GM06990 (cell line): ENCODE results near the gene HOXC5.

Experiments
- DNase-seq: peaks from one replicate; pipeline ENCODE4 v3.0.0-alpha.2; 2011; ENCODE audit not compliant: insufficient read length; ENCODE audit errors: extremely low read depth
- H3K27me3 ChIP-seq: replicated peaks from 2 replicates; pipeline ENCODE4 v1.6.0; 2011; ENCODE audit warnings: low read length; ENCODE audit not compliant: control insufficient read depth, insufficient read depth
- H3K36me3 ChIP-seq: 2 replicates; pipeline ENCODE4 v1.5.1; 2011; ENCODE audit warnings: low read length; ENCODE audit not compliant: control insufficient read depth, insufficient read depth
- H3K4me3 ChIP-seq: replicated peaks from 2 replicates; pipeline ENCODE4 v1.5.1; 2011; ENCODE audit warnings: low read depth, mild to moderate bottlenecking, control low read depth, low read length
- TF ChIP-seq, protein P1 (sequence below): IDR thresholded peaks from 2 replicates; pipeline ENCODE4 v1.5.1; 2011; ENCODE audit warnings: low read length, control low read depth, mild to moderate bottlenecking, inconsistent platforms; ENCODE audit not compliant: insufficient read depth, poor library complexity, severe bottlenecking

The HOXC5 gene

DNA sequence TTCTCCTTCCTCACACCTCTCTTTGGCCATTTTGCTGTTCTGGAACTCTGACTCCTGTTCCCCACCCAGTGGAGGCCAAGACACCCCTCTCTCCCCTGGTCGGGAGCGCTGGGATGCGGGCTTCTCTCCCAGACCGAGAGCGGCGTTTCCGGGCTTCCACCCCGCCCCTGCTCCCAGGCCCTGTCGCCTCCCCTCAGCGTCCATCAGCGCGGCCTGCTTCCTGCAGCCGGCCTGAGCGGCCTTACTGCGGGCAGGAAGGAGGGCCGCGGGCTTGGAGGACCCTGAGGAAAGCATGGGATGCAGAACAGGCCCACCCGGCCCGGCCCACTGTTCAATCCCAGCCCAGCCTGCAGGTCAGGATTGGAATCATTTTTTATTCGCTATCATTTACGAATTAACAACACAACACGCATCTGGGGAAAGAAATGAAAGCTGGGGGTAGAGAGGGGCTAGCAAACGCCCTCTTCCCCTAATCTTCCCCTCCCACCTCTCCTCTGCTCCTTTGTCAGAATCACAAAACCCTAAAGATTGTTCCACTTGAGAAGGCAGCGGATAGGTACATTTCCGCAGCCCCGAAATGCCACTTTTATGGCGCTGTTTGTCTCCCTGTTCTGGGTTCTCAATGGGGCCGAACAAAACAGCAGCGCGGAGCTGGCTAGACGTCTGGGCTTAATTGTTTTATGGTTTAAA lies 27.9 kb upstream of the HOXC5 start:
- TF ChIP-seq, protein P1, sequence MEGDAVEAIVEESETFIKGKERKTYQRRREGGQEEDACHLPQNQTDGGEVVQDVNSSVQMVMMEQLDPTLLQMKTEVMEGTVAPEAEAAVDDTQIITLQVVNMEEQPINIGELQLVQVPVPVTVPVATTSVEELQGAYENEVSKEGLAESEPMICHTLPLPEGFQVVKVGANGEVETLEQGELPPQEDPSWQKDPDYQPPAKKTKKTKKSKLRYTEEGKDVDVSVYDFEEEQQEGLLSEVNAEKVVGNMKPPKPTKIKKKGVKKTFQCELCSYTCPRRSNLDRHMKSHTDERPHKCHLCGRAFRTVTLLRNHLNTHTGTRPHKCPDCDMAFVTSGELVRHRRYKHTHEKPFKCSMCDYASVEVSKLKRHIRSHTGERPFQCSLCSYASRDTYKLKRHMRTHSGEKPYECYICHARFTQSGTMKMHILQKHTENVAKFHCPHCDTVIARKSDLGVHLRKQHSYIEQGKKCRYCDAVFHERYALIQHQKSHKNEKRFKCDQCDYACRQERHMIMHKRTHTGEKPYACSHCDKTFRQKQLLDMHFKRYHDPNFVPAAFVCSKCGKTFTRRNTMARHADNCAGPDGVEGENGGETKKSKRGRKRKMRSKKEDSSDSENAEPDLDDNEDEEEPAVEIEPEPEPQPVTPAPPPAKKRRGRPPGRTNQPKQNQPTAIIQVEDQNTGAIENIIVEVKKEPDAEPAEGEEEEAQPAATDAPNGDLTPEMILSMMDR: no peak
- DNase-seq: no peak
- Histone ChIP-seq H3K36me3 (no peaks in the 10 kb centered on the region), H3K27me3 (peaks cover 1% of the 10 kb centered on the region; the same call in 1 of the 2 replicates), H3K4me3 (no peak overlapping the region)

DNA sequence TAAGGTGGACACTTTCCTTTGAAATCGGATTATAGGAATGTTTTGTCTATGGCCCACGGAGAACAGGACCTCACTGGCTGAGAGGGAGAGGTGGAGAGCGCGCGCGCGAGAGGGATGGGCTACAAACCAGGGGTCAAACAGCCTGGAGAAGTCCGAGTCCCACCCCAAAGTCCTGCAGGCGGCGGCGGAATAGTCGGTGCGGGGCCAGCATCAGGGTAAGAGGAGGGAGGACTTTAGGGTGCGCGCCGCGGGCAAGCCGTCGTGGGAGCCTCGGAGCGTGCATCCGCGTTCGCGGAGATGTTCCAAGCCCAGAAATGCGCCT lies 27.4 kb upstream of the HOXC5 start:
- TF ChIP-seq, protein P1: no peak
- H3K27me3 ChIP-seq: peaks cover 1% of the 10 kb centered on the region; the same call in 1 of the 2 replicates
- DNase-seq: no peak
- no peak overlapping the region for H3K4me3 ChIP-seq
- H3K36me3 ChIP-seq: no peaks in the 10 kb centered on the region

DNA sequence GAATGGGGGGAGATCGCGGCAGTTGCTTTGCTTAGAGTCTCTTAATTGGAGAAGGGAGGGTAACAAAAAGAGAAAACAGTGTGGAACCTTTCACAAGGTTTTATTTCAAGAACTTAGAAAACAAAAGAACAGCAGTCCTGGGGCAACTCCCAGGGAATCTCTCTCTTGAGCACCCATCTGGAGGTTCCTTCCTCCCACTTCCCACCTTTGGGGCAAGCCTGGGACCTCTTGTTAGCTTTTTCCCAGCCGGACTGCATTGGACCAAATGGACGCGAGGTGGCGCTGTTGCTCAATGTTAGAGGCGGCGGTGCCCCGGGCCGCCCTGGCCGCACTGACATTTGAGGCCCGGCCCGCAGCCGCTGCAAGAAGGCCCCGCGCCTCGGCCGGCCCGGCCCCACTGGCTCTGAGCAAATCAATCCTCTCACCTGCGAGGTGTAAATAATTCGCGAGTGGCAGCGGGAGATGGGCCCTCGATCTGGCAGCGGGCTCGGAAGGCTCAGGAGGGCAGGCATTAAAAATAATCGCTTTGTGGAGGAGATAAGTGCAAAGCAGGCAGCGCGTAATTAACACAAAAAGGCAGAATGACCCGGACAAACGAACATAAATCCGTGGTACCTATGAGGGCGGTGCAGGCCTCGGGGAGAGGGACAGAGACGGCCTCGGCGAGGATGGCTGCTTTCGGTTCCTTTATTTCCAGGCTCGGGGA lies 26.8 kb upstream of the HOXC5 start:
- Histone ChIP-seq H3K27me3 (peaks cover 1% of the 10 kb centered on the region; the same call in 1 of the 2 replicates), H3K36me3 (no peaks in the 10 kb centered on the region), H3K4me3 (peak overlapping the region; percentile 45)
- DNase-seq: peak; percentile 80
- TF ChIP-seq, protein P1: peak; percentile 76

DNA sequence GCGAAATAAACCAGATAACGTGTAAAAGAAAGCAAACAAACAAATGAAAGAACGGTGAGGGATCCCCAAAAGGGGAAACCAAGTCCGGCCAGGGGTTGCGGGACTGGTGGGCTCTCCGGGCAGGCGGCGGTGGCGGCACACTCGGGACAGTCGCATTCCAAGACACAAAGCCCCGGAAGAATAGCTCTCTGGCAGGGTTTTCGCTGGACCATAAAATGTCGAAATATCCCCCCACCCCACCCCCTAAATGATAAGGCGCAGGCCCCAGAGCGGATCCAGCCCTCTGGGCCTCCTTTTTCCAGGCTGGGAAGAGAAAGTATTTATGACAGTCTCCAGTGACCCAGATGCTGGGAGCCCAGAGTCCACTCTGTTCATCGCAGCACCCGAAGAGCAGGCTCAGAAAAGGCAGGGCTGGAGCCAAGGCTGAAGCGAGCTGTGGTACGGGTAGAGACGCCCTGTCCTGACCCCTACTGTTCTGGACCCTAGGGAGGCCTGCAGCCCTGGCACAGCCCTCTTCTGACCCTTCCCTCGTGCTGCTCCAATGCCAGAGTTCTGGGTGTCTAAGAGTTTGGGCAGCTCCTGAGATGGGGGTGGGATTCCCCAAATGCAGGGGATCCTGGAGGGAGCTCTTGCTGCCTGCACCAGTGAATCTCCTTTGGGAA lies 26.2 kb upstream of the HOXC5 start:
- Histone ChIP-seq H3K27me3 (peaks cover 1% of the 10 kb centered on the region; the same call in 1 of the 2 replicates), H3K4me3 (peak overlapping the region; percentile 45), H3K36me3 (no peaks in the 10 kb centered on the region)
- no peak for DNase-seq
- TF ChIP-seq, protein P1: no peak

DNA sequence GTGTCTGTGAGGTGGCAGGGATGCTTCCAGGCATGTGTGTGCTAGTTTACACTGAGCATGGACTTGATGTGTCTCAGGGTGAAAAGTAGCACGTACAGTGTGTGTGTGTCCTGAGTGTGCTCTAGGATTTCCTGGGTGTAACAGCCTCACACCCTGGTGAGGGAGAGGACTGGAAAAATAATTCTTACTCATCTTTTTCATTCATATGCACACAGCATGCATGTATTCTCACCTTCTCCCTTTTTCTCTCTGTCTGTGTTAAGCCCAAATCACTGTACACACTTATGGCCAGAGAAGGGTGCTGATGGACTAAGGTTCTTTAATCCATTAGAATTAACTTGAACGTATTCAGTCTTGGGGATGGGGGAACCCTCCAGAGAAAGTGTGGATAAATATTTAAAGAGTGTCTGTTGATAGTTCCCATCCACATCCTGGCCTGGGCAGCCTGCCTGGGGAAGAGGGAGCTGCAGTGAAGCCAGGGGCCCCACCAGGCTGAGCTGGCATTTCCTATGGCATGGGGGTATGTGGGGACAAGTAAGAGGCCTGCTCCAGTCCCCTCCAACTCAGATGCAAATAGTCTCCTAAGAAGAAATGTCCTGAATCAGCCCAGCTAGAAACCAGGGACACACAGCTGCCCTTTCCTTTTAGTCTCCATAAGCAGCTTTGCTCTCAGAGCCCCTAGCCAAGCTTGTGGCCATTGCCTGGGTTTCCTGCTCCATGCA lies 25.2 kb upstream of the HOXC5 start:
- Histone ChIP-seq H3K36me3 (no peaks in the 10 kb centered on the region), H3K4me3 (no peak overlapping the region), H3K27me3 (peaks cover 1% of the 10 kb centered on the region; the same call in 1 of the 2 replicates)
- DNase-seq: no peak
- TF ChIP-seq, protein P1: no peak
